ENCODE results near the gene THAP3. TPM values are rescaled to one million over a fixed set of nuclear protein-coding genes. Genes with fewer than 3 reads are reported as not detected.

THAP3 gene
- 19.0 and 29.4 TPM in 2 replicates for total RNA-seq

- Histone ChIP-seq H3K36me3 (ENCODE audit: control insufficient read depth, insufficient read depth, low read length) (no peaks in the 10 kb centered on the region), H3K4me3 (ENCODE audit: low read depth, low read length) (peak within 1 kb of the TSS; percentile 63), H3K27me3 (ENCODE audit: control insufficient read depth, insufficient read depth, low read length) (no peaks in the 10 kb centered on the region)
- peak; percentile 10 for TF ChIP-seq CTCF (IDR thresholded peaks at IDR 0.05; ENCODE audit: insufficient read depth, low read length, poor library complexity, severe bottlenecking)
- DNase-seq (ENCODE audit: low read depth): no peak
Measured at GRCh38 chr1:6624710-6625583, at the start of gene THAP3. Gene THAP3 (plus strand): TSS chr1:6624868. CDS start chr1:6625219, 351 bp downstream.

- no peak for DNase-seq (ENCODE audit: low read depth)
- no peak overlapping the region for H3K4me3 ChIP-seq (ENCODE audit: low read depth, low read length)
- H3K27me3 ChIP-seq (ENCODE audit: control insufficient read depth, insufficient read depth, low read length): no peaks in the 10 kb centered on the region
- no peaks in the 10 kb centered on the region for H3K36me3 ChIP-seq (ENCODE audit: control insufficient read depth, insufficient read depth, low read length)
- TF ChIP-seq CTCF (IDR thresholded peaks at IDR 0.05; ENCODE audit: insufficient read depth, low read length, poor library complexity, severe bottlenecking): no peak
Measured at GRCh38 chr1:6577831-6578525, 46.7 kb upstream of the THAP3 start.

- no peaks in the 10 kb centered on the region for H3K27me3 ChIP-seq (ENCODE audit: control insufficient read depth, insufficient read depth, low read length)
- no peaks in the 10 kb centered on the region for H3K36me3 ChIP-seq (ENCODE audit: control insufficient read depth, insufficient read depth, low read length)
- no peak overlapping the region for H3K4me3 ChIP-seq (ENCODE audit: low read depth, low read length)
- no peak for DNase-seq (ENCODE audit: low read depth)
- no peak for TF ChIP-seq CTCF (IDR thresholded peaks at IDR 0.05; ENCODE audit: insufficient read depth, low read length, poor library complexity, severe bottlenecking)
Measured at GRCh38 chr1:6578624-6579373, 45.9 kb upstream of the THAP3 start.

- H3K4me3 ChIP-seq (ENCODE audit: low read depth, low read length): peak within 1 kb of the TSS; percentile 96
- no peaks in the 10 kb centered on the region for H3K36me3 ChIP-seq (ENCODE audit: control insufficient read depth, insufficient read depth, low read length)
- H3K27me3 ChIP-seq (ENCODE audit: control insufficient read depth, insufficient read depth, low read length): no peaks in the 10 kb centered on the region
- no peak for TF ChIP-seq CTCF (IDR thresholded peaks at IDR 0.05; ENCODE audit: insufficient read depth, low read length, poor library complexity, severe bottlenecking)
- DNase-seq (ENCODE audit: low read depth): peak; percentile 83
Measured at GRCh38 chr1:6579374-6580118, 45.1 kb upstream of the THAP3 start, which contains the start of gene ZBTB48. Gene ZBTB48 (plus strand): TSS chr1:6579994. CDS start chr1:6580610, 616 bp downstream.

- TF ChIP-seq CTCF (IDR thresholded peaks at IDR 0.05; ENCODE audit: insufficient read depth, low read length, poor library complexity, severe bottlenecking): no peak
- Histone ChIP-seq H3K27me3 (ENCODE audit: control insufficient read depth, insufficient read depth, low read length) (no peaks in the 10 kb centered on the region), H3K4me3 (ENCODE audit: low read depth, low read length) (peak overlapping the region; percentile 96), H3K36me3 (ENCODE audit: control insufficient read depth, insufficient read depth, low read length) (no peaks in the 10 kb centered on the region)
- no peak for DNase-seq (ENCODE audit: low read depth)
Measured at GRCh38 chr1:6580119-6580592, 44.5 kb upstream of the THAP3 start.
